Islet of Langerhans (tissue), 1 donor: ENCODE data around the gene KRTAP10-11.
"Not testable (repeated sequence)": the region's sequence is repeated elsewhere in the genome, so short reads cannot be mapped to it uniquely, and the experiment has no call there.

Experiments
- FAIRE-seq: peaks from one replicate; lab custom pipeline; 2011; peaks lifted over from hg19 to GRCh38; lab: Jason Lieb, UNC

KRTAP10-11 gene

DNA sequence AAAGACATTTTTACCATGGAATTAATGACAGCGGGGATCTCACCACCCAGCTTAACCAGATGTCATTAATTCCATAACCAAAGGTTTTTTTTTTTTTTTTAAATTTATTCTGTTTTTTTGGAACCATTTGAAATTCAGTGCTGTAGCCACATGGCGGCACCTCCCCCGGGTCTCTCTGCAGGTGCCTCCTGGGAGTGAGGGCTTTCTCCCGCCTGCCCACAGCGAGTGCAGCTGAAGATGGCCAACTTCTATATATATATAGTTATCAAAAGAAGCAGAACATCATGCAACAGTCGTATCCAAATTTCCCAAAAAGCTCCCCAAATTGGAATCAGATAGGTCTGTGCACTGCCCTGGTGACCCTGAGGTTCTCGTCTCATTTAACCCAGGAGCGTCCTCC lies 30.7 kb upstream of the KRTAP10-11 start:
- FAIRE-seq, result no peak

DNA sequence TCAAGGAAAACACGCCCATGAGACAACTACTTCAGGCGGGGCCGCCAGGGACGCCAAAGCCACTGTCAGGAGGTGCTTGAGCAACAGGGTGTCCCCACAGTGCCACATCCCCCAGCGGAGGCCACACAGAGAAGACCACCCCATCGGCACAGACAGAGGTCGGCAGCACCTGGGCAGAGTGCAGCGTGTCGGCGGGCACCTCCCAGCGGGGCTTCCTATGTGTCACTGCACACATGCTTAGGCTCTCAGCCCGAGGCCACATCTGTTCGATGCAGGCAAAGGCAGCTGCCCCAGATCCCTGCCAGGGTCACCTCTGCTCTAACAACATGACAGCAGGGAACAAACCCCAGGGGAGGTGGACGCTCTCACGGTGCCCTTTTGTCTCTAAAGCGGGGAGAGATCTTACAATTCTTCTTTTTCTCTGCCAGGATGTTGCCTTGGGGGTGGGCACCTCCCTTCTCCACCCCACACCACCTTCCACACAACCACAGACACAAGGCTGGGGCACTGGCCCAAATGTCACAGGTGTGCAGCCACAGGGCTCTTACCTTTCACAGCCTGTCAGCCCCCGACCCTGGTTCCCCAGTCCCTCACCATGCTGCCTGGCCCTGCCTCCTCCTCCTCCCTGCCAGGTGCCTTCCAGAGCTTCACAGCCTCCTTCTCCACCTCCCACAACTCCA lies 30.2 kb upstream of the KRTAP10-11 start:
- FAIRE-seq, result no peak

DNA sequence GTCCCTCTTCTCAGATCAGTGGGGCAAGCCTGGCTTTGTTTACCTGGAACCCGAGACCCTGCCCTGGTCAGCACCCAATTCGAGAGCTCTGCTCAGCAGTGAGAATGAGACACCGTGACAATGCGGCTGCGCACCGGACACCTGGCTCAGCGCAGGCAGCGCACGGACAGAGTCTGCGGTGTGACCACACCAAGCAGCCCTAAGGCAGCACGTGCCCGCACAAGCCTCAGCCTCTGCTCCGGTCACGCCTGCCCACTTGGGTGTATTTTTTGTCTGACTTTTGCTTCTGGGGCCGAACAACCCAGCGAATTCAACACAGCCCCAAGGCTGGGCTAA lies 29.7 kb upstream of the KRTAP10-11 start:
- no peak for FAIRE-seq

DNA sequence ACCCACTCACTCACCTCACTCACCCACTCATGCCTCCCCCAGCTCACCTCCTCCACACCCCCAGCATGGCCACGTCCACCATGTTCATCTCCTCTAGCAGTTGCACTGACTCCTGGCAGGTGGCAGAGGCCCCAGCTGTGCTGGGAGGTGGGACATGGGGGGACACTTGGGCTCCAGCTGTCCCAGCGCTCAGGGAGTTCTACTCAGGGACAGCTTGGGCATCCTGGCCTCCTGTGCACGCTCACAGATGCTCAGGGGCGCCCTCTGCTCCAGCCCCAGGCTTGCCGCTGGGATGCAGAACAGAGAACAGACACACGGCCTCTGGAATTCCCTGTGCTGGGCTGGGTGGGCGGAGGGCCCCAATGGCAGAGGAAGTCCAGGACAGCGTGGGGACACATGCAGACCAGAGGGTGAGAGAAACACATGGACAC lies 29.1 kb upstream of the KRTAP10-11 start:
- no peak for FAIRE-seq

DNA sequence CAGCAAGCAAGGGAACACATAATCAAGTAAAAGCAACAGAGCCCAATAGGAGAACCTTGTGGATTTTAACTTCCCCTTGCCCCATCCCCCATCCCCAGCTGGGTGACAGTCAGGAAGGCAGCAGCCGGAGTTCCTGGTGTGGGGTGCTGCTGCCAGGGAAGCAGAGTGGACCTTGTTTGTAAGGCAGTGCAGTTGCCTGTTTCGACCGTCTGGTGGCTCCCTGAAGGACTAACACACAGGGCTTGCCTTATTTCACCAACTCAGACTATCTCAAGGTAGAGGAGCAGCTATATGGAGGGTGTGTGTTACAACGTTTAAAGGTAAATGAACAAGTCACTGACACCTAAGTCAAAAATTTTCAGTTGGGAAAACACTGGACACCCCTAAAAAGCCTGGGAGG lies 27.7 kb upstream of the KRTAP10-11 start:
- FAIRE-seq, result no peak

DNA sequence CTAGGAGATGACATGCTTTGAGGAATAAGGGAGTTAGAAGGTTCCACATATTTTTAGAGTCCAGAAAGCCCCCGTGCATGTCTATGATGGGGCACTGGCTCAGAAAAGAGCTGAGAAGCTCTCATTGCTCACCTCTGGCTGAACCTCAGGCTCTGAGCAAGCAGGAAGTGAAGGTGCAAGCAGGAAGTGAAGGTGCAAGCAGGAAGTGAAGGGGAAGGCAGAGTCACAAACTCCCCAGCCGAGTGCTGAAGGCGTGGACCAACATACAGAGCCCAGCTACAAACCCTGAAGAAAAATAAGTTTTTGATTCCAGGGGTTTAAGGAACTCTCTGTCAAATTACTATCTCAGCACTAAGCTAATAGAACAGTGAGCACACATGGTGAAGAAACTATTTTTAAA lies 27.3 kb upstream of the KRTAP10-11 start:
- FAIRE-seq, result no peak

DNA sequence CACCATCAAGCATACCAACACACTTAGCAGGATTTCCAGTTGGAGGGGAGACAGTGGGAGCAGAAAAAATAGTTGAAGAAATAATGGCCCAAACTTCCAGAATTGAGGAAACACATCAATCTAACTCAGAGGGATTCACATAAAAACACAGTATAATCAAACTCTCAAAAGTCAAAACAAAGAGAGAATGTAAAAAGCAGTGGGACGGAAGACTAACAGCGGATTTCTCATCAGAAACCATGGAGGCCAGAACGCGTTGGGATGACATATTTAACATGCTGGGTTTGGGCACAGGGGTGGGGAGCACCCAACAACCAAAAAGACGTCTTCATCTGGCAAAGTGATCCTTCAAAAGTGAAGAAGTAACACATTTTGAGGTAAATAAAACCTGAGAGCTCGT lies 26.3 kb upstream of the KRTAP10-11 start:
- FAIRE-seq, result no peak

DNA sequence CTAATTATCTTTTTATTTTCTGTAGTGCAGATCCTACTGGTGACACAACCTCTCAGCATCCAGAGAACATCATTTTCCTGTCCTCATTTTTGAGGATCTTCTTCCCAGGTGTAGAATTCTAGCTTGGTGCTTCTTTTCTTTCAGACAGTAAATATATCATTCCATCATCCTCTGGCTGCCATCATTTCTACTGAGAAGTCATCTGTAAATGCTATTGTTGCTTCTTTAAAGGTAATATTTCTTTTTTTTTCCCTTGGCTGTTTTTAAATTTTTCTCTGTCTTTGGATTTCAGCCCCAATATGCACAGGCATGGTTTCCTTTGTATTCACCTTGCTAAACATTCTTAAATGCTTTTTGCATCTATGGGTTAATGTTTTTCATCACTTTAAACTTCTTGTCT lies 22.6 kb upstream of the KRTAP10-11 start:
- no peak for FAIRE-seq

DNA sequence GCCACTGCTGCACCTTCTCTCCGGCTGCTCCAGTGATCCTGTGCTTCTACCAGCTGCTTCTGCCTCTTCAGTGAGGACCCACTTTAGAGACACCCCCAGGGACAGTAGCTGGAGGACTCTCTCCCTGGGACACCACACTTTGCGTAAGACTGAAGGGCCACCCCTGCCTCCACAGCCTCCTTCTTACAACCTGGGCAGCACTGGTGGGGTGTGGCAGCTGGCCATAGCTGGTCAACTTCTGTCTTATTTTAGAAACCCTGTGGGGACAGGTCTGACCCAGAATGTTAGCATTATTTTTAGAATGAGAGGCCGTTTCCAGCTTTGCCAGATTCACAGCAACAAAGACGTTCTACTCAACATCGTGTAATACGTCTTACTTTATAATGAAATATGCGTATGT lies 20.5 kb upstream of the KRTAP10-11 start:
- no peak for FAIRE-seq

DNA sequence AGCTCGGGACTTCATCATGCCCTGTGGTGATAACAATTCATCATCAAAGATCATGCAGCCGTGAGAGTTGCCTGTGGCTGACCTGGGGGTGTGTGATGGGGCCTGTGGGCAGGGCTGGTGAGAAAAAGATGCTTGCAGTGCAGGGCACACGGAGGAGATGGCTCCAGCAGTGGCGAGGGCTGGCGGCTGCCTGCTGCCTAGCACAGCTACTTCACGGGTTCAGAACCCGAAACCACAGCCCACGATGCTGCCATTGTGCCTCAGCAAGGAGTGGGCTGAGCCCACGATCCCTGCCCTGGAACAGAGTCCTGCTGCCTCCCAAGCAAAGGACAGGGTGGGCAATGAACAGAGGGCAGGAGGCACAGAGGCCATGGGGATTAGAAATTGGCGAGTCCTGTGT lies 20.0 kb upstream of the KRTAP10-11 start:
- FAIRE-seq, result no peak

DNA sequence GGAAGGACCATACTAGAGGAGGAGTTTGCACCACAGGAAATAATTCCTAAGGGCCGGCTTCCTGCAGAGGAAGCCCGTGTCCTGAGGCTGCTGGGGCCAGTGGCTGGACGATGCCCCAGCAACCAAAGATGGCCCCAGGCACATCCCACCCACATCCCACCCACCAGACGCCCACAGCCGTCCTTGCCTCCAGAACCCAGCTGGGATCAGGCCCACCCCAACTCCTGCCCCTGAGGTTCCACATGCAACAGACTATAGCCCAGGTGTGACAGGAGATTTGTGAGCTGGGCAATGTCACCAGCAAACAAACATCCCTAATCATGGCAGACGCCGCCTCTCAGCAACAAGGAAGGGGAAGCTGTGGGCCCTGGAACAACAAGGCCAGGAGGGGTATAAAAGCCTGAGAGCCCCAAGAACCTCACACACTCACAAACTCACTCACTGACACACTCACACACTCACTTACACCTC lies 19.5 kb upstream of the KRTAP10-11 start, which contains the start of gene KRTAP10-9:
Gene KRTAP10-9 (plus strand): TSS at position 421 of the 471 bp plus-strand sequence. CDS start 79 bp downstream, outside the sequence.
- no peak for FAIRE-seq

DNA sequence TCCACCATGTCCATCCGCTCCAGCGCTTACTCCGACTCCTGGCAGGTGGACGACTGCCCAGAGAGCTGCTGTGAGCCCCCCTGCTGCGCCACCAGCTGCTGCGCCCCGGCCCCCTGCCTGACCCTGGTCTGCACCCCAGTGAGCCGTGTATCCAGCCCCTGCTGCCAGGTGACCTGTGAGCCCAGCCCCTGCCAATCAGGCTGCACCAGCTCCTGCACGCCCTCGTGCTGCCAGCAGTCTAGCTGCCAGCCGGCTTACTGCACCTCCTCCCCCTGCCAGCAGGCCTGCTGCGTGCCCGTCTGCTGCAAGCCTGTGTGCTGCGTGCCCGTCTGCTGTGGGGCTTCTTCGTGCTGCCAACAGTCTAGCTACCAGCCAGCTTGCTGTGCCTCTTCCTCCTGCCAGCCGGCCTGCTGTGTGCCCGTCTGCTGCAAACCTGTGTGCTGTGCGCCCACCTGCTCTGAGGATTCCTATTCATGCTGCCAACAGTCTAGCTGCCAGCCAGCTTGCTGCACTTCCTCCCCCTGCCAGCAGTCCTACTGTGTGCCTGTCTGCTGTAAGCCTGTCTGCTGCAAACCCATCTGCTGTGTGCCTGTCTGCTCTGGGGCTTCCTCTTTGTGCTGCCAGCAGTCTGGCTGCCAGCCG lies 18.9 kb upstream of the KRTAP10-11 start:
- not testable (repeated sequence) for FAIRE-seq

DNA sequence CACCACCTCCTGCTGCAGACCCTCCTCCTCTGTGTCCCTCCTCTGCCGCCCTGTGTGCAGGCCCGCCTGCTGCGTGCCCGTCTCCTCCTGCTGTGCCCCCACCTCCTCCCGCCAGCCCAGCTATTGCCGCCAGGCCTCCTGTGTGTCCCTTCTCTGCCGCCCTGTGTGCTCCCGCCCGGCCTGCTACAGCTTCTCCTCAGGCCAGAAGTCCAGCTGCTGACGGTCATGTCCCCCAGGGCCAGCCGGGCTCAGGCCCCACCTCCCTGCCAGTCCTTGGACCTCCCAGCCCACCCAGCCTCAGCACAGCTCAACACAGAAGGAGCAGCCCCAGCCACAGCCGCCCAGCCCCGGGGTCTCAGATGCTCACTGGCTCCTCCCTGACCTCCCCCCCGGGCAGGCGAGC lies 18.4 kb upstream of the KRTAP10-11 start:
- FAIRE-seq, result not testable (repeated sequence)

DNA sequence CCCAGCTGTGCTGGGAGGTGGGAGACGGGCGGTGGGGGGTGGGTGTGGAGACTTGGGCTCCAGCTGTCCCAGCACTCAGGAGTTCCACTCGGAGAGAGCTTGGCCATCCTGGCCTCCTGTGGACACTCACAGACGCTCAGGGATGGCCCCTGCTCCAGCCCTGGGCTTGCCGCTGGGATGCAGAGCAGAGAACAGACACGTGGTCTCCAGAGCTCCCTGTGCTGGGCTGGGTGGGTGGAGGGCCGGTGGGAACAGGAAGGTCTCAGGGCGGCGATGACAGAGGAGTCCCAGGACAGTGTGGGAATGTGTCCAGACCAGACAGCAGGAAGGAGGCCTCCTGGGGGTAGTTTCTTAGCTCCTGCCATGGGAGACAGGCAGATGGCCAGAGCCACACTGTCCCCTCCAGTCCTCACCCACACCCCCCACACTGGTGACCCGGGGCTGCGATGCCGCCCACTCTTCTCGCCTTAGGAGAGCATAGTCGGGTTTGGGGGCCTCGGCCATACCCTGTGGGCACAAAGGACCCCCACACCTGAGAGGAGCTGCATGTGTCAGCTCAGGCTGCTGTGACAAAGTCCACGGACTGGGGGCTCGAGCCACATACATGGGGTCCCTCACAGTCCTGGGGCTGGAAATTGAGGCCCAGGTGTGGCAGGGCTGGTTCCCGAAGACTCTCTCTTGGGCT lies 17.4 kb upstream of the KRTAP10-11 start:
- no peak for FAIRE-seq

DNA sequence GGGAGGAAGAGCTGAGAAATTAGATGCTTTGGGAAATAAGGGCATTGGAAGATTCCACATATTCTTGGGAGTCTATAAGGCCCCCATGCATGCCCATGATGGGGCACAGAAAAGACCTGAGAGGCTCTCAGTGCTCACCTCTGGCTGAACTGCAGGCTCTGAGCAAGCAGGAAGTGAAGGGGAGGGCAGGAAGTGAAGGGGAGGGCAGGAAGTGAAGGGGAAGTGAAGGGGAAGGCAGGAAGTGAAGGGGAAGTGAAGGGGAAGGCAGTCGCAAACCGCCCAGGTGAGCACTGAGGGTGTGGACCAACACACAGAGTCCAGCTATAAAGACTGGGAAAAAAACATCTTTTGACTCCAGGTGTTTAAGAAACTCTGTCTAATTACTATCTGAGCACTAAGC lies 15.8 kb upstream of the KRTAP10-11 start:
- no peak for FAIRE-seq

DNA sequence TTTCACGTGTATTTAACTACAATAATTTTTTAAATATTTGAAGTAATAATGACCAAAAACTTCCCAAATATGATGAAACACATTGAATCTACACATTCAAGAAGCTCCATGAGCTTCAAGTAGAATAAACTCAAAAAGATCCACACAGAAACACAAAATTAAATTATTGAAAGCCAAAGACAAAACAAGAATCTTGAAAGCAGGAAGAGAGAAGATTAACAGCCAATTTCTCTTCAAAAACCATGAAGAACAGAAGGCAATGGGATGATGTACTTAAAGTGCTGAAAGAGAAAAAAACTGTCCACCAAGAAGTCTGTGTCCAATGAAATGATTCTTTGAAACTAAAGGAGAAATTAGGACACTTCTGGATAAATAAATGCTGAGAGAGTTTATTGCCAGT lies 14.1 kb upstream of the KRTAP10-11 start:
- FAIRE-seq, result no peak

DNA sequence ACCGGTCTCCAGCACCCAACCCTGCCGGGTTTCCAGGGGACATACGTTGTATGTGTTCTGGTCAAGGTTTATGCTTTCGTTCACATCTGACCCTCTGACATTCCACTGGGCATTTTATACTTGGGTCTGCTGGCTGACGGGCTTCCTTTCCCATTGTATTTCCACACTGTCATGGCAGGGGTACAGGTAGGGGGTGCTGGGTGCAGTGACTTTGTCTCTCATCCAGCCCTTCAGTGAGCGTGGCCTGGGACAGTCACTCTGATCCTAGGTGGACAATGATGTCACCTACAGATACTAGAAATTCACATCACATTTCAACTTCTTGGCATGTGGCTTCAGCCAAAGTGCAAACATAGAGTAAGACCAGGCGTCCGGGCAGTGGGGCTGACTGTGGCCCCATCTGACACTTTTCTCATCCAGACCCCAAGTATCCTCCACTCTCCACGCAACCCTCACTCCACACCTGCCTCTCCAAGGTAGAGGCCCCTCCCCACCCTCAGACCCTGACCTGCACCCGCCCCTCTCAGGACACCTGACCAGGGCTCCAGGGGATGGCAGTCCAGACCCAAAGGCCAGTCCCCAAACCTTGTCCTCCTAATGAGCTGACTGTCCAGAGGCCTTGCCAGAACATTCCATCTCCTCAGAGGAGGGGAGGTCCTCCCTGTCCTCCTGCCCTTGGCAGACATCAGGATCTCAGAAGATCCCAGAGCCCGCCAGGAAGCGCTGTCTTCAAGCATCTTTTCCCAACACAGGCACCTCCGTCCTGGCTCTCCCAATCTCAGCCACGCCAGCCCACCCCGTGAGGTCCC lies 9.8 kb upstream of the KRTAP10-11 start:
- FAIRE-seq, result no peak

DNA sequence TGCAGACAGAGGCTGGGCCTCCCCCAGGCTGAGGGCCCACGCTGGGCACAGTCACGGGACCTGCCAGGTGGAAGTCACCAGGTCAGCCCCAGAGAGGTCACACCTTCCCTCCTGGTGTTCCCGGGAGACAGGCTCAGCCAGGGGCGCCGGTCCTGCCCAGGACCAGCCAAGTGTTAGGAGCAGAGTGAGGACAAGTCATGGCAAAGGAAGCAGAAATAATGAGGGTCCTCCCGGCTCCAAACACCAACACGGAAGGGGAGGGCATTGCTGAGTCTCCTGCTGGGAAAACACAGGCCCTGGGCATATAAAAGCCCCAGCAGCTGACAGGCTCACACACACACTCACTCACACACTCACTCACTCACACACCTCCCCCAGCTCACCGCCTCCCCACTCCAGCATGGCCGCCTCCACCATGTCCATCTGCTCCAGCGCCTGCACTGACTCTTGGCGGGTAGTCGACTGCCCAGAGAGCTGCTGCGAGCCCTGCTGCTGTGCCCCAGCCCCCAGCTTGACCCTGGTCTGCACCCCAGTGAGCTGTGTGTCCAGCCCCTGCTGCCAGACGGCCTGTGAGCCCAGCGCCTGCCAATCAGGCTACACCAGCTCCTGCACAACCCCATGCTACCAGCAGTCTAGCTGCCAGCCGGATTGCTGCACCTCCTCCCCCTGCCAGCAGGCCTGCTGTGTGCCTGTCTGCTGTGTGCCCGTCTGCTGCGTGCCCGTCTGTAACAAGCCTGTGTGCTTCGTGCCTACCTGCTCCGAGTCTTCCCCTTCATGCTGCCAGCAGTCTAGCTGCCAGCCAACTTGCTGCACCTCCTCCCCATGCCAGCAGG lies 9.0 kb upstream of the KRTAP10-11 start, which contains the start of gene KRTAP10-10:
Gene KRTAP10-10 (plus strand): TSS at position 339 of the 833 bp plus-strand sequence. CDS start 62 bp downstream, at position 401.
- no peak for FAIRE-seq

DNA sequence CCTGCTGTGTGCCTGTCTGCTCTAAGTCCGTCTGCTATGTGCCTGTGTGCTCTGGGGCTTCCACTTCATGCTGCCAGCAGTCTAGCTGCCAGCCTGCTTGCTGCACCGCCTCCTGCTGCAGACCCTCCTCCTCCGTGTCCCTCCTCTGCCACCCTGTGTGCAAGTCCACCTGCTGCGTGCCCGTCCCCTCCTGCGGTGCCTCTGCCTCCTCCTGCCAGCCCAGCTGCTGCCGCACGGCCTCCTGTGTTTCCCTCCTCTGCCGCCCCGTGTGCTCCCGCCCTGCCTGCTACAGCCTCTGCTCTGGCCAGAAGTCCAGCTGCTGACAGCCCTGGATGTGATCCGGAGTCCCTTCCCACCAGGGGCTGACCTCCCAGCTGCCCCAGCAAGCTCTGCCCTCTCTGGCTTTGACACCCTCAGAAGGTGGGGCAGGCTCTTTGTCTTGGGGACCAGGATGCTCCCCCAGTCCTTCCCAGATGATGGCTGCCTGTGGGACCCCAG lies 8.3 kb upstream of the KRTAP10-11 start:
- FAIRE-seq, result not testable (repeated sequence)

DNA sequence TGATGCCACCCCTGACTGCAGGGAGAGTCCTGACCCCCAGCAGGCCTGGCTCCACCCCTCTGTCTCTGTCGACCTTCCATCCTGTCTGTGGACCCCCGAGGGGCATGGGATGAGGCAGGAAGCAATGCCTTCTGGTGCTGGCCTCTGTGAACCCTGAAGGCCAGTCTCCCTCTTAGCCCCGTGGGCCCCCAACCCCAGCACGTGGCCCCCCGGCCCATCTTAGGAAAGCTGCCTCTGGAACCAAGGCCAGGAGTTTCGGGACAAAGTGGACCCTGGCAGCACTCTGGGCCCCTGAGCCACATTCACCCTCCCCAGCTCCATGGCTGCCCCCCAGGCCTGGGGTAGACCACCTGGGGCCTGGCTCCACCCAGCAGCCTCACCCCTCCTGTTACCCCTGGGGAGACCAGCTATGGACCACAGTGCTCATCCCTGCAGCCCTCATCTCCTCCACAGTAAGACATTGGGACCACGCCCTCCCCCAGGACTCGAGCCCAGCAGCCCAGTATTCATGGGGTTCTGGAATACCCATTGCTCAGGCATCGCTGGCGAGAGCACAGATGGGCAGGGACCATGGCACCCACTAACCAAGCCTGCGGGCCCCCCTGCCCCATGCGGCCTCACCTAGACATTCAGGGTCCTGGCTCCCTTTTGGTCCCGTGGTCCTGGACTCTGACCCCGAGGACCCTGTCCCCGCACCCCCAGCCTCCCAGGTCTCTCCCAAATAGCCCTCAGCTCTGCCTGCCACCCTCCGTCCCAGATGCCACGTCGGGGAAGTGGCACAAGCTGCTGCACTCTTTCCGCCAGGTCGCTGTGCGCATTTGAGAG lies 7.5 kb upstream of the KRTAP10-11 start:
- not testable (repeated sequence) for FAIRE-seq

DNA sequence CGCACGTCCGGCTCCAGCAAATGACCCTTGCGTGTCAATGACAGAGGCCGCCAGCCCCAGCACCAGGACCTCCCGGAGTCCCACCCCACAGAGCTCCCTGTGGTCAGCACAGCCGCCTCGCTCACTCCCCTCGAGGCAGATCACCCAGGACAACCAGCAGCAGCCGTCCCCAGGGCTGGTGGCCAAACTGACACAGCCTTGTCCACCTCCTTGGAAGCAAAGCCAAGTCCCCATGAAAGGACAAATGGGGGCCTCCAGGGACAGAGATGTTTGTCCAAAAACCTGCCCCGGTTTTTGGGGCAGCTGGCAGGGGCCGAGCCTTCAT lies 6.9 kb upstream of the KRTAP10-11 start:
- FAIRE-seq, result no peak
